ENCODE results near the gene USH2A.

- TF ChIP-seq CTCF (IDR thresholded peaks at IDR 0.05): no peak
- TF ChIP-seq POLR2A (IDR thresholded peaks at IDR 0.05): no peak
These were observed 528.0 kb downstream of the USH2A start for GRCh38 chr1:215895276-215895675.

Measured in testis (tissue), 2 donors.